ENCODE results near the gene TMEM272. TPM values are rescaled to one million over a fixed set of nuclear protein-coding genes. Genes with fewer than 3 reads are reported as not detected.

The TMEM272 gene
- total and polyA plus RNA-seq, 2 of the 13 experiments (the other 11 are each of a cell fraction or from before 2014, with no cell fraction given): 0.37 to 0.62 TPM

GRCh38 chr13:51856998-51857397 lies 12.0 kb upstream of the TMEM272 start:
- Histone ChIP-seq H2AFZ (ENCODE audit: low read length) (no peak overlapping the region), H3K4me1 (ENCODE audit: insufficient read depth, low read length) (peaks cover 28% of the 10 kb centered on the region), H3K9ac (ENCODE audit: insufficient read depth, low read depth, low read length) (no peak overlapping the region), H3K27ac (ENCODE audit: extremely low read length, insufficient read depth, low read length) (no peak overlapping the region), H3K27me3 (ENCODE audit: control insufficient read depth in 1 of 2, insufficient read depth in 2 of 2, low read length in 2 of 2) (no peaks in the 10 kb centered on the region), H3K36me3 (replicated peaks in 1 of 2; ENCODE audit: control insufficient read depth in 1 of 2, insufficient read depth in 2 of 2, low read length in 2 of 2) (no peaks in the 10 kb centered on the region), H3K9me3 (ENCODE audit: low read length) (no peaks in the 10 kb centered on the region), H4K20me1 (ENCODE audit: insufficient read depth, low read length) (no peaks in the 10 kb centered on the region), H3K79me2 (ENCODE audit: insufficient read depth, low read length) (no peaks in the 10 kb centered on the region), H3K4me3 (replicated peaks in 1 of 3; ENCODE audit: insufficient read depth in 1 of 3, low read depth in 2 of 3, low read length in 3 of 3) (no peak overlapping the region), H3K4me2 (ENCODE audit: low read depth, low read length) (0 out of 2 replicates have a peak overlapping the region, but pooled peaks have one; percentile 8)
- POLR2A ChIA-PET: interaction anchor here (0.9 kb wide), 1 partner anchor 11 kb away, joined by 3 read pairs; no protein-coding TSS in a partner anchor
- DNase-seq (ENCODE audit: low spot score) (peak; percentile 21), FAIRE-seq (no peak), ATAC-seq (no peak)
- WGBS (ENCODE audit: low lambda C conversion rate): 17% methylated on average over 1 of the region's 1 CpG
- no TSS peak for BruUV-seq (replicated peaks)
- in situ Hi-C loops (cut with HindIII; ENCODE audit: extremely low pct_ligation_motif_present, low pct_unique_long_range_greater_than_20kb) (no loop called here), intact Hi-C loops (cut with micrococcal nuclease; ENCODE audit: unreplicated experiment) (loop anchor here (5.0 kb wide), 1 partner anchor 840 kb away; no protein-coding TSS in a partner anchor)
- CTCF ChIA-PET (ENCODE audit: low intra/inter-chr PET ratio, low total read pairs): no interaction called here
- TF ChIP-seq NPAS2 (CRISPR knock-in tag; IDR thresholded peaks at IDR 0.05; ENCODE audit: borderline replicate concordance) (no peak), SOX13 (IDR thresholded peaks at IDR 0.05) (no peak), SOX13 (CRISPR knock-in tag; conservative IDR thresholded peaks at IDR 0.05 in 1 of 2, IDR thresholded peaks at IDR 0.05 in 1 of 2) (peak in 1 of 2 experiments; percentile 25; a peak in 1 of 4 replicates), ZSCAN22 (CRISPR knock-in tag; IDR thresholded peaks at IDR 0.05) (no peak), FOXA3 (CRISPR knock-in tag; IDR thresholded peaks at IDR 0.05) (peak; percentile 42; the same call in 1 of the 2 replicates), CERS6 (CRISPR knock-in tag; IDR thresholded peaks at IDR 0.05) (no peak), ARID5B (CRISPR knock-in tag; IDR thresholded peaks at IDR 0.05) (peak; percentile 25; the same call in 1 of the 2 replicates)

Data from HepG2 (cell line).